Activated naive CD8-positive, alpha-beta T cell treated with anti-CD3 and anti-CD28 coated beads for 36 hours (primary cell): ENCODE measurements around the gene SDC3. TPM values are rescaled to one million over a fixed set of nuclear protein-coding genes. Genes with fewer than 3 reads are reported as not detected.

Experiments used
- DNase-seq: peaks from one replicate; pipeline ENCODE4 v3.0.0; 2021
- H3K27ac Mint-ChIP-seq: one replicate; pipeline ENCODE4 v1.8.0; 2022; ENCODE audit warnings: mild to moderate bottlenecking, moderate library complexity, mixed read lengths
- H3K27me3 Mint-ChIP-seq: one replicate; pipeline ENCODE4 v1.8.0; 2022; ENCODE audit warnings: mild to moderate bottlenecking, mixed read lengths
- H3K36me3 Mint-ChIP-seq: one replicate; pipeline ENCODE4 v1.8.0; 2021; ENCODE audit warnings: mild to moderate bottlenecking, mixed read lengths
- H3K4me1 Mint-ChIP-seq: one replicate; pipeline ENCODE4 v1.8.0; 2021; ENCODE audit warnings: mixed read lengths
- H3K4me3 Mint-ChIP-seq: one replicate; pipeline ENCODE4 v1.8.0; 2022; ENCODE audit warnings: mild to moderate bottlenecking, moderate library complexity, mixed read lengths
- H3K9me3 Mint-ChIP-seq: one replicate; pipeline ENCODE4 v1.8.0; 2022; ENCODE audit warnings: mixed read lengths
- total RNA-seq, 2 experiments: library from RNA; stranded (reverse); gene quantifications; one replicate each; pipeline ENCODE4 v1.2.3, GENCODE V29; 2021

The SDC3 gene
- total RNA-seq, 2 experiments from 2014 or later, result 0.30 to 0.43 TPM

GRCh38 chr1:30902593-30903290 lies 5.8 kb downstream of the SDC3 start:
- no peaks in the 10 kb centered on the region for H3K9me3 Mint-ChIP-seq
- H3K4me3 Mint-ChIP-seq, result no peak overlapping the region
- no peak overlapping the region for H3K27ac Mint-ChIP-seq
- peaks cover 5% of the 10 kb centered on the region for H3K4me1 Mint-ChIP-seq
- peaks cover 33% of the 10 kb centered on the region for H3K27me3 Mint-ChIP-seq
- DNase-seq, result no peak
- H3K36me3 Mint-ChIP-seq, result no peaks in the 10 kb centered on the region

DNA sequence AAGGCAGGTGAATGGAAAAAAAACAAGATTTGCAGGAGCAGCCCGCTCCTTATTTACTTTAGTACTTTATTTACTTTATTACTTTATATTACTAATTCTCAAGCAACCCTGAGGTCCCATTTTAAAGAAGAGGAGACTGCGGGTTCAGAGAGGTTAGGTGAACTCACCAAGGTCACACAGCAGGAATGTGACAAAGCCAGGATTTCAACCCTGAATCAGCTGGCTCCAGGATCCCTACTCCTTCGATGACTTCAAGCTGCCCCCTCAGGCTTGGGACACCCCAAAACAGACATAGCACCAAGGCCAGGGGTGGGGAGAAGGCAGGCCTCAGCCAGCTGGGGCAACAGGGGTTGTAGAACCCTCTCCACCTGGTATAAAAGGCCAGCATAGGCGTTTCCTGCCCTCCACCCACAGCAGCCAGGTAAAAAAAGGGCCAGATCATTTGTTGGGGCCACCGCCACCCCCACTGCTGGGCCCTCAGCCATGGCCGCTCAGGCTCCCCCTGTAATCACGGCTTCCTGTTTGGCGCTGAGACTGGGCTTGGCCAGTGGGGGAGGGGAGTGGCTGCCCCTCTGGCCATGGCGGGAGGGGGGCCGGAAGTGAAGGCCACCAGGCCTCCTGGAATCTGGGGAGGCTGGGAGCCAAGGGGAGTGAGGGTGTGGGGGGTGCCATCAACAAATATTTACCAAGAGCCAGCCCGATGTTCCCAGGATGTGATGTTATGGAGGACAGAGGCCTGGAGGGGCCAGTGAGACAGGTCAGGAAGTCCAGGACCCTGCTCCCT lies 6.6 kb downstream of the SDC3 start:
- peaks cover 26% of the 10 kb centered on the region for H3K27me3 Mint-ChIP-seq
- no peaks in the 10 kb centered on the region for H3K4me1 Mint-ChIP-seq
- DNase-seq, result no peak
- no peak overlapping the region for H3K27ac Mint-ChIP-seq
- H3K36me3 Mint-ChIP-seq, result no peaks in the 10 kb centered on the region
- H3K9me3 Mint-ChIP-seq, result no peaks in the 10 kb centered on the region
- no peak overlapping the region for H3K4me3 Mint-ChIP-seq

GRCh38 chr1:30900931-30901560 lies 7.5 kb downstream of the SDC3 start:
- H3K36me3 Mint-ChIP-seq, result no peaks in the 10 kb centered on the region
- H3K27me3 Mint-ChIP-seq, result peaks cover 24% of the 10 kb centered on the region
- H3K4me3 Mint-ChIP-seq, result no peak overlapping the region
- no peak for DNase-seq
- no peak overlapping the region for H3K27ac Mint-ChIP-seq
- H3K9me3 Mint-ChIP-seq, result no peaks in the 10 kb centered on the region
- H3K4me1 Mint-ChIP-seq, result no peaks in the 10 kb centered on the region

GRCh38 chr1:30900486-30900885 lies 8.1 kb downstream of the SDC3 start:
- no peaks in the 10 kb centered on the region for H3K36me3 Mint-ChIP-seq
- no peak overlapping the region for H3K27ac Mint-ChIP-seq
- no peak for DNase-seq
- no peak overlapping the region for H3K4me3 Mint-ChIP-seq
- H3K9me3 Mint-ChIP-seq, result no peaks in the 10 kb centered on the region
- H3K4me1 Mint-ChIP-seq, result no peaks in the 10 kb centered on the region
- peaks cover 21% of the 10 kb centered on the region for H3K27me3 Mint-ChIP-seq

DNA sequence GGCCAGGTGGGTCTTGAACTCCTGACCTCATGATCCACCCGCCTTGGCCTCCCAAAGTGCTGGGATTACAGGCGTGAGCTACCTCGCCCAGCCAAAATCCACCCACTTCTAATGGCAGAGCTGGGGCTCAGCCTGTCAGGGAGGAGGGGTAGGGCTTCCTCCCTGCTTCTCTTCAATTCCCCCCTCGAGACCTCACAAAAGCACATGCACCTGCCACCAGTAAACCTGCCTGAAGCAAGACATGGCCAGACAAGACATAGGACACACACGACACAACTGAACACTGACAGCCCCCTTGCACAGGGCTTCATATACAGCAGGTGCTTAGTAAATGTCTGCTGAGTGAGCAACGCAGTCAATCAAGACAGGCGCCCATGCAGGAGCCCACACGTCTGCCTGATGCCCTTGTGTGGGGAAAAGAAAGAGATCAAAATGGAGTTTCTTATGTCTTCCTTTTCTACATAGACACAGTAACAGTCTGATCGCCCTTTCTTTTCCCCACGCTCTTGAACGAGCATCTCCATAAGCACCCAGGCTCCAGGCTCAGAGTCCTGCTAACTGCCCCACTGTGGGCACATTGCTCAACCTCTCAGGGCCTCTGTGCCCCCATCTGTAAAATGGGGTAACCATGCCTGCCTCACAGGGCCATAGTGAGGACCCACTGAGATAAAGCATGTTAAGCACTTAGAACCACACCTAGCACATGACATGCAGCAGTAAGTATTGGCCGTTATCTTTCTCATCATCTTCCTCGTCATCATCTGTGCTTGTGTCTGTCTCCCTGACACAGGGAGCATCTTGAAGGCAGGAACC lies 8.8 kb downstream of the SDC3 start:
- Mint-ChIP-seq H3K4me3 (no peak overlapping the region), H3K36me3 (no peaks in the 10 kb centered on the region), H3K4me1 (no peaks in the 10 kb centered on the region), H3K27me3 (peaks cover 20% of the 10 kb centered on the region), H3K27ac (no peak overlapping the region), H3K9me3 (no peaks in the 10 kb centered on the region)
- DNase-seq, result no peak

- H3K27me3 Mint-ChIP-seq, result peaks cover 17% of the 10 kb centered on the region
- DNase-seq, result no peak
- no peak overlapping the region for H3K27ac Mint-ChIP-seq
Observed at GRCh38 chr1:30898031-30898815, 10.3 kb downstream of the SDC3 start.

GRCh38 chr1:30896905-30897304 lies 11.7 kb downstream of the SDC3 start:
- Mint-ChIP-seq H3K27me3 (peaks cover 17% of the 10 kb centered on the region), H3K36me3 (no peaks in the 10 kb centered on the region), H3K4me3 (no peak overlapping the region), H3K27ac (no peak overlapping the region), H3K4me1 (no peaks in the 10 kb centered on the region), H3K9me3 (no peaks in the 10 kb centered on the region)
- no peak for DNase-seq

More at GRCh38 chr1:30898031-30898815, 10.3 kb downstream of the SDC3 start:
- Mint-ChIP-seq H3K4me1 (no peaks in the 10 kb centered on the region), H3K36me3 (no peaks in the 10 kb centered on the region), H3K4me3 (no peak overlapping the region), H3K9me3 (no peaks in the 10 kb centered on the region)

- Mint-ChIP-seq H3K27me3 (peaks cover 17% of the 10 kb centered on the region), H3K27ac (no peak overlapping the region), H3K4me3 (no peak overlapping the region), H3K36me3 (no peaks in the 10 kb centered on the region), H3K9me3 (no peaks in the 10 kb centered on the region), H3K4me1 (no peaks in the 10 kb centered on the region)
- no peak for DNase-seq
Observed at GRCh38 chr1:30895944-30896660, 12.5 kb downstream of the SDC3 start.

DNA sequence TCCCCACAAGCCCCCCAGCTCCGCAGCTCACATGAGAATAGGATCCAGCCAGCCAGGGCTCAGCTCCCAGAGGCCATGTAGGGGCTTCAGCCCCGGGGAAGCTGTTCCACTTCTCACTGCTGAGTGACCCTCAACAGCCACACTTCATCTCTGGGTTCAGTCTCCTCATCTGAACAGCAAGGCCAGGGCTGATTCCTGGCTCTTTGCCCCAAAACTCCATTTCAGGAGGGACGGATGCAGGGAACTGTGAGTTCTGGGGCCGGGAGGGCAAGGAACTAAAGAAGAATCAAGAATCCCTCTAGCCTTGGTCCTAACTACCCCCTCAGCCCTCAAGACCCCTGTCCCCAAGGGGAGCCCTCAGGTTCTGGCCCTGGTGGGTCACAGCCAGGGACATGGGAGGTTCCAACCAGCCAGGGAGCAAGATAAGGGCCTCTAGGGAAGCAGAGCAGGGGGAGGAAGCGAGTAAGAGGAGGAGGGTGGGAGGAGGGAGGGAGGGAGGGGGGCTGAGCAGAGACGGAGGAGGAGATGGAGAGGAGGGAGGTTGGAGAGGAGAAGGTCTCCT lies 13.1 kb downstream of the SDC3 start:
- no peak overlapping the region for H3K27ac Mint-ChIP-seq
- H3K4me1 Mint-ChIP-seq, result no peaks in the 10 kb centered on the region
- peaks cover 17% of the 10 kb centered on the region for H3K27me3 Mint-ChIP-seq
- no peak for DNase-seq
- no peaks in the 10 kb centered on the region for H3K36me3 Mint-ChIP-seq
- H3K4me3 Mint-ChIP-seq, result no peak overlapping the region
- H3K9me3 Mint-ChIP-seq, result no peaks in the 10 kb centered on the region

GRCh38 chr1:30894508-30894973 lies 14.0 kb downstream of the SDC3 start:
- no peaks in the 10 kb centered on the region for H3K4me1 Mint-ChIP-seq
- no peak overlapping the region for H3K4me3 Mint-ChIP-seq
- no peak overlapping the region for H3K27ac Mint-ChIP-seq
- peaks cover 17% of the 10 kb centered on the region for H3K27me3 Mint-ChIP-seq
- DNase-seq, result no peak
- H3K36me3 Mint-ChIP-seq, result no peaks in the 10 kb centered on the region
- no peaks in the 10 kb centered on the region for H3K9me3 Mint-ChIP-seq

DNA sequence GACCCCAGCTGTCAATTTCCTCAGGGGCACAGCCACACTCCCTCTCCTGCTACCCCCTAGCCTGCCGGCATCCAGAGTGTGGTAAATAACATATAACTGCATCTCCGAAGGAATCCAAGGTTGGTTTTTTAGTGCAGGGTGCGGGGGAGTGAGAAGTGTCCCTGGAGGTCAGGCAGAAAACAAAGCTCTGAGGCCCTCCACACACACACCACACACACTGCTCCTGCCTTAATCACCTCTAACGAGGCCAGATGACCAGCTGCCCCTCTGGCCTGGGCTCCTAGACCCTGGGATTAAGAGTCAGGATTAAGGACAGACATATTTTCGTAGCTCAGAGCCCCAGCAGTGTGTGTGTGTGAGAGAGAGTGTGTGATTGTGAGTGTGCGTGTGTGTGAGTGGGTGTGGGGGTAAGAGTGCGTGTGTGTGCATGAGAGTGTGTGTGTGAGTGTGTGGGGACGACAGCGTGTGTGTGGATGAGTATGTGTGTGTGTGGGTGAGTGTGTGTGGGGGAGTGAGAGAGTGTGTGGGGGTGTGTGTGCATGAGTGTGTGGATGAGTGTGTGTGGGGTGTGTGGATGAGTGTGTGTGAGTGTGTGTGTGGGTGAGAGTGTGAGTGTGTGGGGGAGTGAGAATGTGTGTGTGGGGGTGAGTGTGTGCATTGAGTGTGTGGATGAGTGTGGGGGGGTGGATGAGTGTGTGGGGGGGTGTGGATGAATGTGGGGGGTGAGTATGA lies 14.6 kb downstream of the SDC3 start:
- Mint-ChIP-seq H3K27ac (no peak overlapping the region), H3K27me3 (peaks cover 17% of the 10 kb centered on the region), H3K9me3 (no peaks in the 10 kb centered on the region), H3K4me3 (no peak overlapping the region), H3K36me3 (no peaks in the 10 kb centered on the region), H3K4me1 (peaks cover 2% of the 10 kb centered on the region)
- no peak for DNase-seq

- H3K27ac Mint-ChIP-seq, result no peak overlapping the region
- H3K4me1 Mint-ChIP-seq, result peaks cover 2% of the 10 kb centered on the region
- DNase-seq, result no peak
- H3K4me3 Mint-ChIP-seq, result no peak overlapping the region
- no peaks in the 10 kb centered on the region for H3K36me3 Mint-ChIP-seq
- H3K27me3 Mint-ChIP-seq, result peaks cover 13% of the 10 kb centered on the region
- H3K9me3 Mint-ChIP-seq, result no peaks in the 10 kb centered on the region
Observed at GRCh38 chr1:30892671-30893073, 15.9 kb downstream of the SDC3 start.

GRCh38 chr1:30891227-30891552 lies 17.4 kb downstream of the SDC3 start:
- peaks cover 2% of the 10 kb centered on the region for H3K4me1 Mint-ChIP-seq
- peaks cover 12% of the 10 kb centered on the region for H3K27me3 Mint-ChIP-seq
- no peak overlapping the region for H3K4me3 Mint-ChIP-seq
- DNase-seq, result no peak
- H3K36me3 Mint-ChIP-seq, result no peaks in the 10 kb centered on the region
- H3K27ac Mint-ChIP-seq, result no peak overlapping the region
- no peaks in the 10 kb centered on the region for H3K9me3 Mint-ChIP-seq
